OCI-LY7 (cell line): Measurements from ENCODE around the gene MAG.

Experiments used
- CTCF ChIP-seq: fragments of 200-600 bp; sonication (generic); conservative IDR thresholded peaks from 2 replicates; pipeline ENCODE4 v1.5.1; 2014; ENCODE audit warnings: mild to moderate bottlenecking, antibody characterized with exemption, low read length, moderate library complexity, mixed read lengths
- EZH2phosphoT487 ChIP-seq: fragments of 200-600 bp; sonication (generic); IDR thresholded peaks from 2 replicates; pipeline ENCODE4 v1.6.1; 2018; ENCODE audit warnings: low read depth, borderline replicate concordance, mild to moderate bottlenecking, mixed run types, antibody characterized with exemption, low read length, moderate library complexity, mixed read lengths

DNA sequence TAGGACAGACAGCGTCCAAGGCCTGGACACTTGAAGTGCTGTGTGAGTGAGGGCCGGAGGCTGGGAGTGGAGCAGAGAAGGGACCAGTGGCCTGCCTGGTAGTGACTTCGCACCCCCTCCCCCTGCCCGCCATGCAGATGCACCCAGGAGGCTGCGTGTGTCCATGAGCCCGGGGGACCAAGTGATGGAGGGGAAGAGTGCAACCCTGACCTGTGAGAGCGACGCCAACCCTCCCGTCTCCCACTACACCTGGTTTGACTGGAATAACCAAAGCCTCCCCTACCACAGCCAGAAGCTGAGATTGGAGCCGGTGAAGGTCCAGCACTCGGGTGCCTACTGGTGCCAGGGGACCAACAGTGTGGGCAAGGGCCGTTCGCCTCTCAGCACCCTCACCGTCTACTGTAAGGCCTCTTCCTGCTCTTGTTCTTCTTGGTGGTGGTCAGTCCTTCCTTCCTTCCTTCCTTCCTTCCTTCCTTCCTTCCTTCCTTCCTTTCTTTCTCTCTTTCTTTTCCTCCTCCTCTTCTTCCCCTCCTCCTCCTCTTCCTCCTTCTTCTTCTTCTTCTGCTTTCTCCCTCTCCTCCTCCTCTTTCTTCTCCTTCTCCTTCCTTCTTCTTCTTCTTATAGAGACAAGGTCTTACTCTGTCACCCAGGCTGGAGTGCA, 49.7 kb downstream of the MAG start:
- TF ChIP-seq CTCF (no peak), EZH2phosphoT487 (no peak)
